ENCODE measurements around the gene CREB5.

GRCh38 chr7:28480595-28480994 is 68.3 kb downstream of the CREB5 start:
- no peak for TF ChIP-seq CTCF (IDR thresholded peaks at IDR 0.05)
- no peak for TF ChIP-seq POLR2AphosphoS5 (IDR thresholded peaks at IDR 0.05)
- TF ChIP-seq EP300 (IDR thresholded peaks at IDR 0.05) = no peak

Measured in esophagus muscularis mucosa (tissue), 4 donors.